Skin of body (tissue), 2 donors: ENCODE measurements around the gene RAX2. TPM values are rescaled to one million over a fixed set of nuclear protein-coding genes. Genes with fewer than 3 reads are reported as not detected.
"Not testable (repeated sequence)": the region's sequence is repeated elsewhere in the genome, so short reads cannot be mapped to it uniquely, and the experiment has no call there.

Experiments used
- DNase-seq: peaks from one replicate; lab custom pipeline; 2025; lab: John Stamatoyannopoulos, UW
- total RNA-seq: library from RNA; depleted of rRNA; stranded (reverse); fragments of >200 nt; gene quantifications from one replicate; pipeline ENCODE4 v1.2.3, GENCODE V29; 2014

RAX2 gene
- total RNA-seq, 1 donor from 2014 or later = not detected

DNA sequence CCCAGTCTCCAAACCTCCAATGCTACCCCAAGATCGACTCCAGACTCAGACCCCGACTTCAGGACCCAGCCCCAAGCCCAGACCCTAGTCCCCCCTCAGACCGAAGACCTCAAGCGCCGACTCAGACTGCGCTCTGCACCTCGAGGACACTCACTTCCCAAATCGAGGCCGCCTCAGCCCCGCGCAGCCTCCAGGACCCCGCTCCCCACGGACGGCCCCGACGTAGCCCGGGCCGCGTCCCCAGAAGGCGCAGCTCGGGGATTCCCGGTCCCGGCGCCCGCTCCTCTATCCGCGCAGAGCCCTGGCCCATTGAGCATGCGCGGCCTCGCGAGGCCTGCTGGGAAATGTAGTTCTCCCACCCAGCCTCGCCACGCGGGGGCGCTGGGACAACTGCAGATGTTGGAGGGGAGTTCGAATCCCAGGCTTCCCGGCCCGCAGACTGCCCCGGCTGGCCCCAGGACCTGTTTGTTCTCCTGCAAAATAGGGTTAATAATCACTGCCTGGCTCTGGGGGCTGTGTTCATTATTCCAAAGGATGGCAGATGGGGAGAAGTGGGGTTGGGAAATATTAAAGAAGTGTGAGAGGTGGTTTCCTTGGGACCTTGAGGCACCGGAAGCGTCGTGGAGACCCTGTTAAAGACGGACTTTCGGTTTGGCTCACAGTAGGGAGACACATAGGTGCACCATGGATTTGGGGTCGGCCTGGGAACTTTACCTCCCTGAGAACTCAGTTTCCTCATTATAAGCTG, 10.5 kb downstream of the RAX2 start, which contains the start of gene APBA3:
TSS of gene APBA3 (minus strand) at position 311 of the 748 bp plus-strand sequence. CDS start 1,428 bp downstream, outside the sequence.
- peak; percentile 46 for DNase-seq

DNA sequence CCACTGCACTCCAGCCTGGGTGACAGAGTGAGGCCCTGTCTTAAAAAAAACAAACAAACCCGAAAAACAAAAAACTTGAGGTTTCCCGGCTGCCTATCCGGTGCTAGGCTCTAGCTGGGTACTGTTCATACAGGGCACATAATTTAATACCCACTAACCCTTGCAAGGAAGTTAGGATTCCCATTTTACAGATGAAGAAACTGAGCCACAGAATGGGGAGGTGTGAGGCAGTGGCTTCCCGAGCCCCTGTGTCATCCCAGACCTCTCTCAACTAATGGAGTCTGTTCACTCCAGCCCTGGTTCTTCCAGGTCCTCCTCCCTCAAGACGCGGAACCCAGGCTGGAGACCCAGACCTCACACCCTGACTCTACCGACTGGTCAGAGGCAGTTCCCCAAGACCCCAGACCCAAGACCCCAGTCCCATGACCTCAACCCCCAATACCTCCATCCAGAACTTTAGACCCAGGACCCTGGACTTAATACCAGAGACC, 11.1 kb downstream of the RAX2 start:
- DNase-seq = no peak

DNA sequence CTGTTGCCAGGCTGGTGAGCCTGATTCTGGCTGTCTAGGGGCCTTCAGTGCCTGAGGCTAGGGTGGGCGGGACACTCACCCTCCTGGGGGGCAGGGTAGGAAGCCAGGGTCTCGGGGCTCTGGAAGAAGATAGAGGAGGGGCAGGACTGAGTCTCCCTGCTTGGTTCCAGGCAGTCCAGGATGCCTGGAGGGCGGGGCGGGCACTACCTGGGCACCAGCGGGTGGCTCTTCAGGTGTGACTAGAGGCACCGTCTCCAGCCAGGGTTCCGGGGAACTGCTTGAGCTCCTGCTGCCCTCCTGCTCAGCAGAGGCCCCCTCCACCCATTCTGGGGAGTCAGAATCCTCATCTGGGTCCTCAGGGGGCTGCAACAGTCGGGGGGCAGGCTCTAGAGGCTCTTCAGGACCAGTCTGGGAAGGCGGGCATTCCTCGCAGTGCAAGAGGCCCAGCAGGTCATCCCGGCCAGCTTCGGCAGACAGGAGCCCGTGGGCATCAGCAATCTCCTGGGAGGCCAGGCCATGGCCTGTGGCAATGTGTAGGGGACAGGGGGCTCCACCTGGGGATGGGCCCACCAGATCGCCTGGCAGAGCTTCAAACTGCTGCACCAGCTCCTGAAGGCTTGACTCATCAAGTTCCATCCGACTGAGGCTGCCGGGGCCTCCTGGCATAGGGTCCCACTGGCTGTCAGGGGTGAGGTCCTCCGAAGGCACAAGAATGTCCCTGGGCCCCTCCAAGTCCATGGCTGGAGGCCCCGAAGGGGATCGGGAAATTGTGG, 12.4 kb downstream of the RAX2 start:
- no peak for DNase-seq

DNA sequence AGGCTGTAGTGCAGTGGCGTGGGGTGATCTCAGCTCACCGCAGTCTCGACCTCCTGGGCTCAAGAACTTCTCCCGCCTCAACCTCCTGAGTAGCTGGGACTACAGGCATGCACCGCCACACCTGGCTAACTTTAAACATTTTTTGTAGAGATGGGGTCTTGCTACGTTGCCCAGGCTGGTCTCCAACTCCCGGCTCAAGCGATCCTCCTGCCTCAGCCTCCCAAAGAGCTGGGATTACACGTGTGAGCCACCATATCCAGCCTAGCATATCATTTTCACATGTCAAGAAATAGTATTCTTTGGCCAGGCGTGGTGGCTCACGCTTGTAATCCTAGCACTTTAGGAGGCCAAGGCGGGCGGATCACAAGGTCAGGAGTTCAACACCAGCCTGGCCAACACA, 13.7 kb downstream of the RAX2 start:
- not testable (repeated sequence) for DNase-seq

DNA sequence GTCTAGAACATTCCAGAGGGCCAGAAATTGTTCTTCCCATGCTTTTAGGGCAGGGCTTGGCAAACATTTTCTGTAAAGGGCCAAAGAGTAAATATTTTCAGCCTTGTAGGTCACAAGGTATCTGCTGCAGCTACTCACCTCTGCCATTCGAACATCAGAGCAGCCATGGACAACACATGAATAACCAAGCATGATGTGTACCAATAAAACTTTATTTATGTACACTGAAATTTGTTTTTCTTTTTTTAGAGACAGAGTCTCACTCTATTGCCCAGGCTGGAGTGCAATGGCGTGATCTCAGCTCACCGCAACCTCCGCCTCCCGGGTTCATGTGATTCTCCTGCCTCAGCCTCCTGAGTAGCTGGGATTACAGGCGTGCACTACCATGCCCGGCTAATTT, 14.3 kb downstream of the RAX2 start:
- not testable (repeated sequence) for DNase-seq

DNA sequence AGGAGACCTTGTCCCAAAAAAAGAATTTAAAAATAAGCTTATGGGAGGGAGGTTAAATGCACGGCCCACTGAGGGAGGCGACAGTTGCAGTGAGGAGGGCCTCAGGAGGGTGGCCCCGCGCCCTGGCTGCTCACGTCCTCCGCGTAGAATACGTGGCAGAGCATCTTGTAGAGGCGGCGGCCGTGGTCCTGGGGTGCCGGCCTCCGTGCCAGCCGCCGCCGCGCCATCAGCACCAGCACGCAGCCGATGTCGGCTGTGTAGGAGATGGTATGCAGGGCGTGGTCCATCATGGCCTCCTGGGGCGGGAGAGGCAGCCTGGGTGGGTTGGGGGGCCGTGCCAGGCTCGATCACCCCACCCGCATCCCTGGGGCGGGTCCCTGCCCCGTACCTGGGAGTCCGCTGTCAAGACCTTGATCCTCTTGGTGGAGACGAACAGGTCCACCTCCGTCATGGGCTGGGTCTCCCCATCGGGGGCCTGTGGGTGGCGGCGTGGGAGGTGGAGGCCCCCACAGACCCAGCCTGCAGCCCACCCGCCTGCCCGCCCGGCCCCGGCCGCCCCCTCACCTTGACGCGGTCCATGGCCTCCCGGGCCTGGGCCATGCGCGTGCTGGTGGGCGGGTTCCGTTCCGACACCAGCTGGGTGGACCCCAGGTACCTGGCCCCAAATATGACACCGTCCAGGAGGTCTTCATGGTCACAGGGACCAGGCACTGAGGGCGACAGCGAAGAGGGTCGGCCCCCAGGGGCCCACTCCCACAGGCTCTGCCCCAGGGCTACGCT, 18.2 kb downstream of the RAX2 start:
- DNase-seq = no peak

DNA sequence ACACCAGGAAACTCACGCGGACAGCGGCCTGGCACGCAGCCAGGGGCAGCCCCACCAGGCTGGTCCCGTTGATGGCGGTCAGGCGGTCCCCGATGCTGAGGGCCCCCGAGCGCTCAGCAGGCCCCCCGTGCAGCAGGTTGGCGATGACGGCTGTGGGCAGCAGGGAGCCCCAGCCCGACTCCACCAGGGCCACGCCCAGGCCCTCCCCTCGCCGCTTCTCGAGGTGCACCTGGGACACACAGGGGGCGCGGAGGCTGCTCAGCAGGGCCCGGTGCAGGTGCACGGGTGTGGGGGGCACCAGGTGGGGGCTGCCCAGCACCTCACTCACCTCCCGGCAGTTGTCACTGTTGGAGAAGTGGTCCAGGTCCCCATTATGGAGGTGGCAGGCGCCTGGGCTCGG, 19.5 kb downstream of the RAX2 start:
- no peak for DNase-seq

DNA sequence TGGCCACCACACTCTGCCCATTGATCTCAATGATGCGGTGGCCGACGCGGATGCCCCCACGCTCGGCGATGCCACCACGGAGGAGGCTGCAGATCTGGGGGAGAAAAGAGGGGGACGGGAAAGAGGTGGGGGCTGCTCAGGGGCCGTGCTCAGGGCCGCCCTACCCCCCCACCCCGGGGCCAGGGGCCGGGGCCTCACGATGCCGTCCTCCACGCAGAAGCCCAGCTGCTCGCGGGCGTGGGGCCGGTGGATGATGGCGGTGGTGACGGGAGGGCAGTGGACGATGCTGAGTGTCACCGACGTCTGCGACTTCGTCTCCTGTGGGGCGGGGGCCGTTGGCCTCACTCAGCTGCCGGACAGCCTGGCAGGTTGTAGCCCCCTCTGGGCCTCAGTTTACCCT, 20.8 kb downstream of the RAX2 start:
- DNase-seq = no peak

DNA sequence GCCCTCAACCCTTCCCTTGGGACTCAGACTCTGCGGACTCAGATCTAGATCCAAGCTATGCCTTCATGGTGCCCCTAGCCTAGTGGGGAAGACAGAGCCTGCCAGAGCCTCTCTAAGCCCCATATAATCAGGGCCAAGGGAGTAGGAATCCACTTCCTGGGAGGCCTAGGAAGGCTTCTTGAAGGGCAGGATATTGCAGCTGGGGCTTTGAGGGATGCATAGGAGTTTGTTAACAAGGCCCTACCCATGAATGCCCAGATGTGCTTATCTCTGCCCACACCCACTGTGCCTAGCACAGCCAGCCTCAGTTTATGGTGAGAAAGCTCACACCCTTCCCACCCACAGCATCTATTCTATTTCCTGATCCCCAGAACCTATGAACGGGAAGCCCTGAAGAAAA, 21.8 kb downstream of the RAX2 start:
- DNase-seq = no peak

DNA sequence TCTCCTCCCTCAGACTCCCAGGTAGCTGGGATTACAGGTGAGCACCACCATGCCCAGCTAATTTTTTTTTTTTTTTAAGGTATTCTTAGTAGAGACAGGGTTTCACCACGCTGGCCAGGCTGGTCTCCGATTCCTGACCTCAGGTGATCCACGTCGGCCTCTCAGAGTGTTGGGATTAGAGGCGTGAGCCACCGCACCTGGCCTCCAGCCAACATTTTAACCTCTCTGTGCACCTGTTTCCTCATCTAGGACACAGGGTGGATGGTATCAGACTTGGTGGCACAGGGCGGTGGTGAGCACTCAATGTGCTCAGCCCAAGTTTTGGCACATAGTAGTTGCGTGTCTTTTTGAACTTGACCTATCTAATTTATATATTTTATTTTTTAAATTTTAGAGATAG, 23.1 kb downstream of the RAX2 start:
- no peak for DNase-seq

DNA sequence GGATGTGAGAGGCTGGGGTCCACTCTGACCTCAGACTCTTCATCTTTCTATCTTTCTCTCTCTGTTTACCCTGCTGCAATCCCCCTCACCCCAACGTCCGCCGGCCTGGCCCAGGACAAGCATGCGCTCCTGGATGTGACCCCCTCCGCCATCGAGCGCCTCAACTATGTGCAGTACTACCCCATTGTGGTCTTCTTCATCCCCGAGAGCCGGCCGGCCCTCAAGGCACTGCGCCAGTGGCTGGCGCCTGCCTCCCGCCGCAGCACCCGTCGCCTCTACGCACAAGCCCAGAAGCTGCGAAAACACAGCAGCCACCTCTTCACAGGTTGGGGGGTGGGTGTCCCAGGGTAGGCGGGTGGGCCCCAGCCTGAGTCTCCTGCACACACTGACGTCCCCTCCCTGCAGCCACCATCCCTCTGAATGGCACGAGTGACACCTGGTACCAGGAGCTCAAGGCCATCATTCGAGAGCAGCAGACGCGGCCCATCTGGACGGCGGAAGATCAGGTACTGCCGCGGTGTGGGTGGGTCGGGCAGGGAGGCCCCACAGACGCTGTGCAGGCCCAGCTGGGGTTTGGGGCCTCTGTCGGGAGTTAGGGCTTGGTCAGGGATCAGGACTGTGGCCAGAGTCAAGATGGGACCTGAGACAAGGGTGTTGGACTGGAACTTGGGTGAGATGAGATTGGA, 25.5 kb downstream of the RAX2 start:
- no peak for DNase-seq

DNA sequence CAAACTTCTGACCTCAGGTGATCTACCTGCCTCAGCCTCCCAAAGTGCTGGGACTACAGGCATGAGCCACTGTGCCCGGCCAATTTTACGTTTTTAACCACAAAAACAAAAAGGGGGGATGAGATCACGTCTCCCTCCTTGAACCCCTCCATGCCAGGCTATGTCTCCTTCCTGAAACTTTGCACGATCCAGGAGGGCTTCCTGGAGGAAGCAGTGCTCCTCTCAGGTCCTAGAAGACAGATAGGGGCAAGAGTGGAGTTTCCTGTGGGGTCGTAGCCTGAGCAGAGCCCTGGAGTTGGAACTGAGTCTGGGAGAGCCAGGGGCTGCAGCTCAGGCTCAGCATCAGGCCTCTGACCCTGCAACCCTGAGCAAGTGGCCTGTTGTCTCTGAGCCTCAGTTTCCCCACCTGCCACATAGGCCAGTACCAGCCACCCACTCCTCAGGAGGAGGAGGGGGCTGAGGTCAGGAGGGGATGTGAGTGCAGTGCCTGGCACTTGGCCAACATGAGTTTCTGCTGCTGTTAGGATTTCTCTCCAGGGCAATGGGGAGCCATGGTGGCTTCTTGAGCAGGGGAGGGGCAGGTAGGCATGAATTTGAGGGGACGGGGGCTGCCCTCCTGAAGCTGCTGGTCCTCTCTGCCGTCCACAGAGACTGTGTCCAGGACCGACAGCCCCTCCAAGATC, 26.5 kb downstream of the RAX2 start:
- no peak for DNase-seq

DNA sequence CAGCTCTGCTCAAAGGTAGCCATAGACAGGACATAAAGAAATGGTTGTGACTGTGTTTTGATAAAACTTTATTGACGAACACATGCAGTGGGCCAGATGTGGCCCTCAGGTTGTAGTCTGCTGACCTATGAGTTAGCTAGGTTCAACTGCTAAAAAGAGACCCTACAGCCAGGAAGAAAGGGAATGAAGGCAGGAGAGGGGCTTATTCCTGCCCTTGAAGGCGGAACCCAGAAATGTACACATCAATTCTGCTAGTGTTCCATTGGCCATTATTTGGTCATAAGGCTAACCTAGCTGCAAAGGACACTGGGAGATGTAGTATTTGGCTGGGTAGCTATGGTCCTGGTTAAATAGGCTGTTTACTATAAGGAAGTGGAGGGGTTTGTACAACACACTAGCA, 28.5 kb downstream of the RAX2 start:
- no peak for DNase-seq

DNA sequence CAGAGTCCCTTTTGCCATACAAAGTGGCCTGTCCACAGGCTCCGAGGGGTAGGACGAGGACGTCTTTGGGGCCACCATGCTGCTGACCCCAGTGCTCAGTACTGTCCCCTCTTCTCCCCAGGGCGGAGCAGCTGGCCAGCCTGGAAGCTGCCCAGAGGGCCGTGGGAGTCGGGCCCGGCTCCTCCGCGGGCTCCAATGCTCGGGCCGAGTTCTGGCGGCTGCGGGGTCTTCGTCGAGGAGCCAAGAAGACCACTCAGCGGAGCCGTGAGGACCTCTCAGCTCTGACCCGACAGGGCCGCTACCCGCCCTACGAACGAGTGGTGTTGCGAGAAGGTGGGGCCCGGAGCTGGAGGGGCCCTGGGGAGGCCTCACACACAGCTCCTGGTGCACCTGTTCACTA, 31.6 kb downstream of the RAX2 start:
- DNase-seq = no peak

DNA sequence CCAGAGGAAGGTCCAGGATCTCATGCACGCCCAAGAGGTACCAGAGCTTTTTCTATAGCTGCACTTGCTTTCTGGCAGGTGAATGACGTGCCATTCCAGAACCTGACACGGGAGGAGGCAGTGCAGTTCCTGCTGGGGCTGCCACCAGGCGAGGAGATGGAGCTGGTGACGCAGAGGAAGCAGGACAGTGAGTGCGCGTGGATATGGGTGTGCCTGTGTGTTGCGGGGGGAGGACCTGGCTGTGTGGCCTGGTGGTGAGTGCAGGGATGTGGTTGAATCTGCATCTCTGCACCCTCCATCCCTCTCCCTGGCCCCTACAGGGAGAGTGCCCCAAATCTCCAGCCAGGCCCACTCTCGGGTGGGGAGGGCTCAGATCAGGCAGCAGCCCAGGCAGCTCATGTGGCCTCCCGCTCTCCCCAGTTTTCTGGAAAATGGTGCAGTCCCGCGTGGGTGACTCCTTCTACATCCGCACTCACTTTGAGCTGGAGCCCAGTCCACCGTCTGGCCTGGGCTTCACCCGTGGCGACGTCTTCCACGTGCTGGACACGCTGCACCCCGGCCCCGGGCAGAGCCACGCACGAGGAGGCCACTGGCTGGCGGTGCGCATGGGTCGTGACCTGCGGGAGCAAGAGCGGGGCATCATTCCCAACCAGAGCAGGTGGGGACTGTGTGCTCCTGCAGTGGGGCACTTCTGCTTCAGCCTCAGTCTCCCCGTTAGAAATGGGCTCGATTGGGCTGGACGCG, 33.4 kb downstream of the RAX2 start:
- DNase-seq = no peak

DNA sequence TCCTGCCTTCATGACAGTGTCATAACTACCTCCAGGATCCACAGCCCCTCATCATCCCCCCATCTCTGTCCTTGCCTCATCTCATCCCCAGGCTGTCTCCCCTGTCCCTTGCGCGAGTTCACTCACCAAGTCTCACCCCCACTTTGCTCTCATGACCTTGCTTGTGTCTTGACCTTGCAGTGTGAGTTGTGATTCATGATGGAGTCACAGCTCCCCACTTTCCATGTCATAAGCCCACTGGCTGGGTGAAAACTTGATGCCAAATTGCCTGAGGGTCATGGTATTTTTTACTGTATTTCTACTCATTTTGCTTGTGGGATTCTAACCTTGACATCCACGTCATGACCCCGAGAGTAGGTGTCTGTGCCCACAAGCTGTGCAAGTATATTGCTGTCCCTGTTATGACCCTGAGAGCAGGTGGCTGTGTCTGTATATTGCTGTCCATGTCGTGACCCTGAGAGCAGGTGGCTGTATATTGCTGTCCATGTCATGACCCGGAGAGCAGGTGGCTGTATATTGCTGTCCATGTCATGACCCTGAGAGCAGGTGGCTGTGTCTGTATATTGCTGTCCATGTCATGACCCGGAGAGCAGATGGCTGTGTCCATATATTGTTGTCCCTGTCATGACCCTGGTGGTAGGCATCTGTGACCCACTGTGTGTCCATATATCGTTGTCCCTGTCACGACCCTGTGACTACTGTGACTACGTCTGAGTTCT, 34.4 kb downstream of the RAX2 start:
- DNase-seq = no peak

DNA sequence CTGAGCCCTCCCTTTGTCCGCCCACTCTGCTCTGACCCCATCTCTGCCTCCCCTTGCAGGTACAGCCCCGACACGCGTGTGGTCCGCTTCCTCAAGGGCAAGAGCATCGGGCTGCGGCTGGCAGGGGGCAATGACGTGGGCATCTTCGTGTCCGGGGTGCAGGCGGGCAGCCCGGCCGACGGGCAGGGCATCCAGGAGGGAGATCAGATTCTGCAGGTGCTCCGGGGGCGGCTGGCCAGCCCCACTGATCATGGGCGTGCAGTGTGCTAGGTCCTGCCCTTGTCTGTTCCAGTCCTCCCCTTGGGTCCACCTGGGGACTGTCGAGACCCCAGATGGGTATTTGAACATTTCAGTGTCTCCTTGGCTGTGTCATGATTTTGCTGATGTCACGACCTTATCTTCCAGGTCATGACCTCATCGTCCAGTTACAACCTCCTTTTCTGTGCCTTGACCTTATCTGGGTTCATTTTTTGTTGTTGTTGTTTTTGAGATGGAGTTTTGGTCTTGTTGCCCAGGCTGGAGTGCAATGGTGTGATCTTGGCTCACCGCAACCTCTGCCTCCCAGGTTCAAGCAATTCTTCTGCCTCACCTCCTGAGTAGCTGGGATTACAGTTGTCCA, 35.8 kb downstream of the RAX2 start:
- DNase-seq = no peak

DNA sequence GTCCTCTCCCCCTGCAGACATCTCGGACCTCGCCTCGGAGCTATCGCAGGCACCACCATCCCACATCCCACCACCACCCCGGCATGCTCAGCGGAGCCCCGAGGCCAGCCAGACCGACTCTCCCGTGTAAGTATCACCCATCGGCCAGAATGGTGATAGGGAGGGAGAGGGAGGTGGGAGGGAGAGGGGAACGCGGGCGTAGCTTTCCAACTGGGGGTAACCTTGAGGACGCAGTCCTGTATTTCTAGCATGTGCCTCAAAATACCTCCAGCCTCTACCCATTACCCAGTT, 37.8 kb downstream of the RAX2 start:
- DNase-seq = no peak
